K562 (cell line): ENCODE data around the gene TRAF7. TPM values are rescaled to one million over a fixed set of nuclear protein-coding genes. Genes with fewer than 3 reads are reported as not detected.

Experiments
- CTBP1 ChIP-seq: fragments of 450-650 bp; IDR thresholded peaks from 2 replicates; pipeline ENCODE4 v1.6.1; 2016; ENCODE audit warnings: borderline replicate concordance
- DPF2 ChIP-seq: fragments of 450-650 bp; IDR thresholded peaks from 2 replicates; pipeline ENCODE4 v1.6.1; 2016
- GATAD2A ChIP-seq: fragments of 450-650 bp; IDR thresholded peaks from 2 replicates; pipeline ENCODE4 v1.6.1; 2017
- HMGN3 ChIP-seq: IDR thresholded peaks from 2 replicates; pipeline ENCODE4 v1.6.1; 2011; ENCODE audit warnings: borderline replicate concordance, low read depth, mild to moderate bottlenecking, mixed read lengths, low read length; ENCODE audit not compliant: insufficient read length; ENCODE audit errors: extremely low read depth
- MAX ChIP-seq: sonication (generic); formaldehyde crosslinking; IDR thresholded peaks from 2 replicates; pipeline ENCODE4 v1.9.0; 2022; ENCODE audit warnings: mild to moderate bottlenecking, missing genetic modification reagents
- MBD2 ChIP-seq: sonication (generic); IDR thresholded peaks from 2 replicates; pipeline ENCODE4 v1.6.1; 2016; ENCODE audit warnings: low read depth, borderline replicate concordance
- RBFOX2 ChIP-seq: fragments of 200-400 bp; formaldehyde crosslinking; IDR thresholded peaks from 2 replicates; pipeline ENCODE4 v1.6.1; 2017; ENCODE audit warnings: low read depth, mild to moderate bottlenecking, low read length, moderate library complexity
- SMARCB1 ChIP-seq: IDR thresholded peaks from 2 replicates; pipeline ENCODE4 v1.6.1; 2011; ENCODE audit warnings: improper control_type of control experiment, low read depth; ENCODE audit not compliant: insufficient read length
- SNRNP70 ChIP-seq: fragments of 200-400 bp; formaldehyde crosslinking; optimal IDR thresholded peaks from 2 replicates; pipeline ENCODE3; 2017; ENCODE audit warnings: low read depth, low read length
- SRSF1 ChIP-seq: fragments of 200-400 bp; formaldehyde crosslinking; IDR thresholded peaks from 2 replicates; pipeline ENCODE4 v1.6.1; 2017; ENCODE audit warnings: mild to moderate bottlenecking, low read depth, low read length, moderate library complexity
- ZBTB11 ChIP-seq, 3 experiments: fragments of 200-800 bp in 1 of 3; fragments of 250-450 bp in 1 of 3; fragments of 450-650 bp in 1 of 3; sonication (Bioruptor Pico) in 1 of 3; sonication (Bioruptor generic) in 1 of 3; formaldehyde crosslinking in 1 of 3; IDR thresholded peaks; 2 replicates each; pipeline versions ENCODE4 v1.6.1 to v1.8.0; 2016 to 2022; ENCODE audit warnings: mild to moderate bottlenecking in 2 of 3, missing genetic modification characterization in 2 of 3, missing compliant biosample characterization in 1 of 3, moderate library complexity in 1 of 3
- ZFX ChIP-seq: sonication (generic); formaldehyde crosslinking; IDR thresholded peaks from 2 replicates; pipeline ENCODE4 v1.8.0; 2022; ENCODE audit warnings: mild to moderate bottlenecking, missing genetic modification reagents, moderate library complexity
- ZNF57 ChIP-seq: fragments of 450-650 bp; formaldehyde crosslinking; IDR thresholded peaks from 2 replicates; pipeline ENCODE4 v1.4.0; 2020; ENCODE audit warnings: mild to moderate bottlenecking, moderate library complexity
- ZNF584 ChIP-seq: fragments of 200-800 bp; sonication (Bioruptor generic); IDR thresholded peaks from 2 replicates; pipeline ENCODE4 v1.6.1; 2016; ENCODE audit warnings: low read depth, mild to moderate bottlenecking, missing genetic modification characterization, missing compliant biosample characterization
- polyA plus RNA-seq, 8 experiments: library from polyadenylated mRNA; depleted of rRNA in 4 of 8; stranded (reverse) in 5 of 8; unstranded in 3 of 8; fragments of >200 nt; fragmentation: Nextera tagmentation in 2 of 8; fragmentation: Illumina TruSeq in 1 of 8; extraction: Ambion mirVana in 2 of 8; extraction: Trizol in 1 of 8; gene quantifications; 2 replicates each; pipeline versions ENCODE4 v1.2.1 to v1.2.3, GENCODE V29; 2011 to 2014; ENCODE audit warnings: inconsistent platforms in 1 of 8, missing spikeins in 1 of 8
- total RNA-seq, 7 experiments: library from RNA; depleted of rRNA in 6 of 7; stranded (reverse); fragments of >200 nt in 6 of 7; fragmentation: Illumina TruSeq in 2 of 7; extraction: Trizol in 2 of 7; gene quantifications; 2 replicates each; pipeline versions ENCODE4 v1.2.1 to v1.2.3, GENCODE V29; 2011 to 2021; ENCODE audit warnings: low replicate concordance in 1 of 7
- TF ChIP-seq, protein P1 (sequence below): sonication (generic); formaldehyde crosslinking; IDR thresholded peaks from 2 replicates; pipeline ENCODE4 v1.5.0; 2020; ENCODE audit warnings: missing genetic modification reagents
- TF ChIP-seq, protein P2 (sequence below): fragments of 250-450 bp; sonication (Bioruptor Pico); IDR thresholded peaks from 2 replicates; pipeline ENCODE4 v1.9.0; 2021; ENCODE audit warnings: mild to moderate bottlenecking, inconsistent platforms
- TF ChIP-seq, protein P3 (sequence below): fragments of 450-650 bp; IDR thresholded peaks from 2 replicates; pipeline ENCODE4 v1.6.1; 2016; ENCODE audit warnings: antibody characterized with exemption

Gene TRAF7
- total and polyA plus RNA-seq, 9 of the 15 experiments (the other 6 are each of a cell fraction or from before 2014, with no cell fraction given), result 1.1 to 113 (median 41.6) TPM

GRCh38 chr16:2152695-2153506 lies 2.7 kb upstream of the TRAF7 start (continued):
- TF ChIP-seq, protein P1, sequence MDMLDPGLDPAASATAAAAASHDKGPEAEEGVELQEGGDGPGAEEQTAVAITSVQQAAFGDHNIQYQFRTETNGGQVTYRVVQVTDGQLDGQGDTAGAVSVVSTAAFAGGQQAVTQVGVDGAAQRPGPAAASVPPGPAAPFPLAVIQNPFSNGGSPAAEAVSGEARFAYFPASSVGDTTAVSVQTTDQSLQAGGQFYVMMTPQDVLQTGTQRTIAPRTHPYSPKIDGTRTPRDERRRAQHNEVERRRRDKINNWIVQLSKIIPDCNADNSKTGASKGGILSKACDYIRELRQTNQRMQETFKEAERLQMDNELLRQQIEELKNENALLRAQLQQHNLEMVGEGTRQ (CRISPR knock-in tag), result no peak
- TF ChIP-seq CTBP1 (peak; percentile 15; the same call in 1 of the 2 replicates), SMARCB1 (no peak), ZFX (CRISPR knock-in tag) (peak; percentile 39; the same call in 1 of the 2 replicates), MAX (CRISPR knock-in tag) (peak; percentile 62; the same call in 1 of the 2 replicates), ZNF57 (0 out of 2 replicates have a peak, but pooled peaks have one; percentile 46), HMGN3 (peak; percentile 29), DPF2 (no peak; the same call in 1 of the 2 replicates), GATAD2A (peak; percentile 28; the same call in 1 of the 2 replicates), RBFOX2 (peak; percentile 90), SNRNP70 (peak; percentile 96), SRSF1 (no peak), MBD2 (0 out of 2 replicates have a peak, but pooled peaks have one; percentile 18), ZBTB11 (CRISPR knock-in tag; IDR thresholded peaks at IDR 0.05) (no peak), ZNF584 (CRISPR knock-in tag) (peak; percentile 37; the same call in 1 of the 2 replicates)
- TF ChIP-seq, protein P2, sequence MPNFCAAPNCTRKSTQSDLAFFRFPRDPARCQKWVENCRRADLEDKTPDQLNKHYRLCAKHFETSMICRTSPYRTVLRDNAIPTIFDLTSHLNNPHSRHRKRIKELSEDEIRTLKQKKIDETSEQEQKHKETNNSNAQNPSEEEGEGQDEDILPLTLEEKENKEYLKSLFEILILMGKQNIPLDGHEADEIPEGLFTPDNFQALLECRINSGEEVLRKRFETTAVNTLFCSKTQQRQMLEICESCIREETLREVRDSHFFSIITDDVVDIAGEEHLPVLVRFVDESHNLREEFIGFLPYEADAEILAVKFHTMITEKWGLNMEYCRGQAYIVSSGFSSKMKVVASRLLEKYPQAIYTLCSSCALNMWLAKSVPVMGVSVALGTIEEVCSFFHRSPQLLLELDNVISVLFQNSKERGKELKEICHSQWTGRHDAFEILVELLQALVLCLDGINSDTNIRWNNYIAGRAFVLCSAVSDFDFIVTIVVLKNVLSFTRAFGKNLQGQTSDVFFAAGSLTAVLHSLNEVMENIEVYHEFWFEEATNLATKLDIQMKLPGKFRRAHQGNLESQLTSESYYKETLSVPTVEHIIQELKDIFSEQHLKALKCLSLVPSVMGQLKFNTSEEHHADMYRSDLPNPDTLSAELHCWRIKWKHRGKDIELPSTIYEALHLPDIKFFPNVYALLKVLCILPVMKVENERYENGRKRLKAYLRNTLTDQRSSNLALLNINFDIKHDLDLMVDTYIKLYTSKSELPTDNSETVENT (CRISPR knock-in tag), result peak; percentile 76
- TF ChIP-seq, protein P3, sequence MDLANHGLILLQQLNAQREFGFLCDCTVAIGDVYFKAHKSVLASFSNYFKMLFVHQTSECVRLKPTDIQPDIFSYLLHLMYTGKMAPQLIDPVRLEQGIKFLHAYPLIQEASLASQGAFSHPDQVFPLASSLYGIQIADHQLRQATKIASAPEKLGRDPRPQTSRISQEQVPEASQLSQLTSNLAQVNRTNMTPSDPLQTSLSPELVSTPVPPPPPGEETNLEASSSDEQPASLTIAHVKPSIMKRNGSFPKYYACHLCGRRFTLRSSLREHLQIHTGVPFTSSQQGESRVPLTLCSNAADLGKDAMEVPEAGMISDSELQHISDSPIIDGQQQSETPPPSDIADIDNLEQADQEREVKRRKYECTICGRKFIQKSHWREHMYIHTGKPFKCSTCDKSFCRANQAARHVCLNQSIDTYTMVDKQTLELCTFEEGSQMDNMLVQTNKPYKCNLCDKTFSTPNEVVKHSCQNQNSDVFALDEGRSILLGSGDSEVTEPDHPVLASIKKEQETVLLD, result no peak
